ENCODE measurements around the gene MAP3K19.
"Not testable (repeated sequence)": the region's sequence is repeated elsewhere in the genome, so short reads cannot be mapped to it uniquely, and the experiment has no call there.

Gene MAP3K19

DNA sequence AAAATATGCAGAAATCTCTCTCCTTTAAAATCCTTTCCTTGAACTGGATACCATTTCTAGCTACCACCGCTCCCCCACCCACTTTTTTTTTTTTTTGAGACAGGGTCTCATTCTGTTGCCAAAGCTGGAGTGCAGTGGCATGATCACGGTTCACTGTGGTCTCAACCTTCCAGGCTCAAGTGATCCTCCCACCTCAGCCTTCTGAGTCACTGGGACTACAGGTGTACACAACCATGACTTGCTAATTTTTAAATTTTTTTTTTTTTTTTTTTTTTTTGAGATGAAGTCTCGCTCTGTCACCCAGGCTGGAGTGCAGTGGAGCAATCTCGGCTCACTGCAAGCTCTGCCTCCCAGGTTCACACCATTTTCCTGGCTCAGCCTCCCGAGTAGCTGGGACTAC lies 70.1 kb downstream of the MAP3K19 start:
- not testable (repeated sequence) for DNase-seq

DNA sequence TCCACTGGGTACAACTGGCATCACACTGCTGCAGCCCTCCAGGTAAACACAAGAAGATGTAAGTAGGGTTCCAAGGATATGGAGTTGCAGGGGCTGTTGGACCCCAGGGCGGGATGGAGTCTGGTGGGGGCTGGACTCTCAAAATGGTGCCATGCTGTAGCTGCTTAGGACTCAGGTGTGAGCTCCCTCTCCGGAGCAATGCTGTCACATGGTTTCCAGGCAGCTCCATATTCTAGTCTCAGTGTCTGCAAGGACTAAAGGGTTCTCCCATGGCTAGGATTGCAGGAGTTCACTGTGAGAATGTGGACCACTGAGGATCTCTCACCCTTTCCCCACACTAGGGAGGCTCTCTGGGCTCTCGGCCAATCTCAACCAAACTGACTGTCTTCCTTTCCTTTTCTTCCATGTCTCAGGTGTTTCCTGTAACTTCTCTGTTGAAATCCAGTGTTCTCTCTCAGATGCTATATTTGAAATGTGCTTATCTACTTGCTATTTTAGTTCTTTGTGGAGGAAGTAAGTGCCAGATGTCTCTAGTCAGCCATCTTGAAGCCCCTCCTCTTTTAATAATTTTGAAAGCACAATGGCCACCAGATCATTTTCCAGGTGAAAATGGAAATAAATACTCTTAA lies 71.1 kb downstream of the MAP3K19 start:
- no peak for DNase-seq

DNA sequence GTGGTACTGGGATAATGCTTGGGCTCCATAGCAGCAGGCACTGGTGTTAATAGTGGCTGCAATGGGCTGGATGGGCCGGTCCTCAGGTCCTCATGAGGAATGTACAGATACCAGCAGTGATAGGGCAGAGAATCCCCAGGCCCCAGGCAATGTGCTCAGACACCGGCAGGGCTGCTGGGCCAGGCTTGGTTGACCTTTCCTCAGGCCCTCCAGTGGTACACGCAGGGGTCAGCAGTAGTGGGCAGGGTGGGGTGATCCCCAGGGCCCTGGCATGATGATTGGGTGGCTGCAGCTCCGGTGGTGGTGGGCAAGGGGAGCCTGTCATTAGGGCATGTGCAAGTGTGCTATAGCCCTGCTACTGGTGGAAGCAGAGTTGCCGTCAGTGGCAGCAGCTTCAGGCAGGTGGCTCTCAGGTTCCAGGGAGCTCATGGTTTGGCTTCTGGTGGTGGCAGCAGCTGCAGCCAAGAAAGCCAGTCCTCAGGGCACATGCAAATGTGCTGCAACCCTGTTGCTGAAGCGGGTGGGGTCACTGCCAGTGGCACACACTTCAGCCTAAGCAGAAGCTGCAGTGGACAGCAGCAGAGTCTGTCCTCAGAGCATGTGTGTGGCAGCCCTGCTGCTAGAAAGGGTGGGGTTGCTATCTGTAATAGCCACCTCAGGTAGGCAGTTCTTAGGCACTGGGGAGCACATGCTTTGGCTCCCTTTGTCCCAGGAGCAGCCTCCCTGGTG lies 71.8 kb downstream of the MAP3K19 start:
- no peak for DNase-seq

DNA sequence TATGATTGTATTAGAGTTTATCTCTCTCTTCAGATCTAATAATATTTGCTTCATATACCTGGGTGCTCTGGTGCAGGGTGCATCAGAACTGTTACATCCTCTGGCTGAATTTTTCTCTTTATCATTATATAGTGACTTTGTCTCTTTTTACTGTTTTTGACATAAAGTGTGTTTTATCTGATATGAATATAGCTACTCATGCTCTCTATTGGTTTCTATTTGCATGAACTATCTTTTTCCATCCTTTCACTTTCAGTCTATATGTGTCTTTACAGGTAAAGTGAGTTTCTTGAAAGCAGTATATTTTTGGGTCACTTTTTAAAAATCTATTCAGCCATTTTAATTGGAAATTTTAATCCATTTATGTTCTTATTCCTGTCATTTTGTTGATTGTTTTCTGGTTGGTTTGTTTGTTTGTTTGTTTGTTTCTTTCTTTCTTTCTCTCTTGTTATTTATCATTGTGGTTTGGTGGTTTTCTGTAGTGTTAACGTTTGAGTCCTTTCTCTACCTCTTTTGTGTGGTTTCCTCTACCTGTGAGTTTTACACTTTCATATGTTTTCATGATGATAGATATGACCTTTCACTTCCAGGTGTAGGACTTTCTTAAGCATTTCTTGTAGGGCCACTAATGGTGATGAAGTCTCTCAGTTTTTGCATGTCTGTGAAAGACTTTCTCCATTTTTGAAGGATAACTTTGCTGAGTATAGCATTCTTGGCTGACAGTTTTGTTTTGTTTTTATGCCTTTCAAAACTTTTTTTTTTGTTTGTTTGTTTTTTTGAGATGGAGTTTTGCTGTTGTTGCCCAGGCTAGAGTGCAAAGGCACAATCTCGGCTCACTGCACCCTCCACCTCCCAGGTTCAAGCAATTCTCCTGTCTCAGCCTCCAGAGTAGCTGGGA lies 73.8 kb downstream of the MAP3K19 start:
- DNase-seq = no peak

DNA sequence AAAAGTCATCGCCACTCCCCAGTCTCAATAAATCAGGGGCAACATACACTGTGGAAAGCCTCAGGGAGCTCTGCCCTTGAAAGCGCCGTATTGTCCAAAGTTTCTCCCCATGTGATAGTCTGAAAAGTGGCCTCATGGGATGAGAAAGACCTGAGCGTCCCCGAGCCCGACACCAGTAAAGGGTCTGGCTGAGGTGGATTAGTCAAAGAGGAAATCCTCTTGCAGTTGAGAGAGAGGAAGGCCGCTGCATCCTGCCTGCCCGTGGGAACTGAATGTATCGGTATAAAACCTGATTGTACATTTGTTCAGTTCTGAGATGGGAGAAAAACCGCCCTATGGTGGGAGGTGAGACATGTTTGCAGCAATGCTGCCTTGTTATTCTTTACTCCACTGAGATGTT lies 80.1 kb downstream of the MAP3K19 start:
- not testable (repeated sequence) for DNase-seq

DNA sequence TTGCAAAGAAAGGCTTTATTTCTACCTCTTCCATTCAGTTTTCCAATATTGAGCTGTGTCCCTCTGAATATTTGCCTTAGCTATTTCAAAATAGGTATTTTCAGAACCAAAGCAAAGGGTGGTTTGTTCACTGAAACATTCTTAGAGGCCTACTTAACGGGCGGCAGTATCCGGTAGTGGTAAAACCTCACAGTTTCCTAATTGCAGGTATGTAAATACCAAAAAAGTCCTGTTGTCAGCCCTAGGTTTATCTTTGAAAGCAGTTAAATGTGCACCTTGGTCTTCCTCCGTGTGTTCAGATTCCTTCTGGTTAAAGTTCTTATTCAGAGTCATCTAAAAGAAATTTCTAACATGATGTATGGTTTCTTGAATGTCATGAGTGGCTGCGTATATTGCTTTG lies 89.8 kb downstream of the MAP3K19 start:
- DNase-seq = no peak

DNA sequence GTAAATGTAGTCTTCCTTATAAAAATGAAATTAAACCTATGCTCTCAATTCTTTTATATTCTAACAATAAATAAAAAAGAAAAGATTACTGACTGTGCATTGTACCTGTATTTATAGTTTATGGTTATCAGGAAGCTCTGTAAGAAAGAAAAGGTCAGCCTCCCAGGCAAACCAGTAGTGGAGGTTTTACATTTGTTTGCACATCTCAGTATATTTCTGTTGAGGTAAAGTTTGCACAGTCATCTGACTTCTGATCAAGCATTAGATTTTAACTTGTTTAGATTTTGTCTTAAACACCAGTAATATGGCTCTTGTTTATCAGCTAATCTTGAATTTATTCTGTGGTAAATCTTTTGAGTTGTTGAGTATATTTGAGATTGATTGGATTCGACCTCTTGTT lies 91.5 kb downstream of the MAP3K19 start:
- DNase-seq = no peak

DNA sequence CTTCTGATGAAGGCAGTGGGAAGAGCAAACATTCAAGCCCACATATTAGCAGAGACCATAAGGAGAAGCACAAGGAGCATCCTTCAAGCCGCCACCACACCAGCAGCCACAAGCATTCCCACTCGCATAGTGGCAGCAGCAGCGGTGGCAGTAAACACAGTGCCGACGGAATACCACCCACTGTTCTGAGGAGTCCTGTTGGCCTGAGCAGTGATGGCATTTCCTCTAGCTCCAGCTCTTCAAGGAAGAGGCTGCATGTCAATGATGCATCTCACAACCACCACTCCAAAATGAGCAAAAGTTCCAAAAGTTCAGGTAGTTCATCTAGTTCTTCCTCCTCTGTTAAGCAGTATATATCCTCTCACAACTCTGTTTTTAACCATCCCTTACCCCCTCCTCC lies 93.2 kb downstream of the MAP3K19 start:
- no peak for DNase-seq

DNA sequence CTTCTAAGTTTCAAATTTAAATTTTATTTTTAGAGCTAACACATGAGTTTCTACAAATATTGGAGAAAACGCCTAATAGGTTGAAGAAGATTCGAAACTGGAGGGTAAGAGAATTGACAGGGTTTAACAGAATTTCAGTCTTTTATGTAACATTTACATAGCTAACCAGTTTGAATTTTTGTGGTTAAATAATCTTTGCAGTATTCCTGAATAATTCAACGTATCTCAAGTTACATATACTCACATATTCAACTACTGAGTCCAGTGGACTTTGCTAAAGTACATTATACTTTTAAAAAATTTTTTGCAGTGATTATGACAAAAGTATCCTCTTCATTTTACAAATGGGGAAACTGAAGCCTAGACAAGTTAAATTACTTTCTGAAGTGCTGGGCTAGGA lies 94.6 kb downstream of the MAP3K19 start:
- peak; percentile 5 for DNase-seq

DNA sequence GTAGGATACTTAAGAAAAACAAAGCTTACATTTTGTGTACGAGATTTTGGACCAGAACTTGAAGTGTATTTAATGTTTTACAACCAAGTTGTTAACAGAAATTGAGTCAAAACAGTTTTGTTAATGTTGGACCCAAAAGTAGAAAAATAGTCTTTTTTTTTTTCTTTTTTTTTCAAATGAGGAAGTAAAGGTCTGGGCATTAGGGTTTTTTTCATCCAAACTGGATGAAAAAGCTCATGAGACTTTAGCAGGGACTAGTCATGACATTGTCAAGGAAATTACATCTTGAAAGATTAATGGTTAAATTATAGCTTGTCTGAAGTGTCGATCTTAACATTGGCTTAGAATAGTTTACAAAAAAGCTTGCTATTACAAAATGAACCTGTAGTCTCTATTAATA lies 96.4 kb downstream of the MAP3K19 start:
- no peak for DNase-seq

DNA sequence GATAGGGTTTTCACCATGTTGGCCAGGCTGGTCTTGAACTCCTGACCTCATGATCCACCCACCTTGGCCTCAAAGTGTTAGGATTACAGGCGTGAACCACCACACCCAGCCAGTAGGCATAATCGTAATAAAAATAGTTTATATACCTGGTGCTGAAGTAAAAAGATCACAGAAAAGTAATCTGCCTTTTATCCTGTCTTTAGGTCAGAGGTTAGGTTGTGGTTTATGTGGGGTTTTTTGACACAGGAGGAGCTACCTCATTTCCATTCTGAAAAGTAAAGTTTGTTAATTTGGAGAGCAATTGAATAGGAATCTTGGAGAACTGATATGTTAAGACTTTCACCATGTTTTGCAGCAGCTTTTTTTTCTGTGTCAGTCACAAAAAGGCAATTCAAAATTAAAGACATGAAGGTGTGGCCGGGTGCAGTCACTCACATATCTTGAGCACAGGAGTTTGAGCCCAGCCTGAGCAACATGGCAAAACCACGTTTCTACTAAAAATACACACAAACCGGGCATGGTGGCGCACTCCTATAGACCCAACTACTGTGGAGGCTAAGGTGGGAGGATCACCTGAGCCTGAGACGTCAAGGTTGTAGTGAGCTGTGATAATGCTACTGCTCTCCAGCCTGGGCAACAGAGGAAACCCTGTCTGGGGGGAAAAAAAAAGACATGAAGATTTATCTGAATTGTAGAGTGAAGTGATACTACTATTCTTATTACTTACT lies 97.1 kb downstream of the MAP3K19 start:
- DNase-seq = no peak

DNA sequence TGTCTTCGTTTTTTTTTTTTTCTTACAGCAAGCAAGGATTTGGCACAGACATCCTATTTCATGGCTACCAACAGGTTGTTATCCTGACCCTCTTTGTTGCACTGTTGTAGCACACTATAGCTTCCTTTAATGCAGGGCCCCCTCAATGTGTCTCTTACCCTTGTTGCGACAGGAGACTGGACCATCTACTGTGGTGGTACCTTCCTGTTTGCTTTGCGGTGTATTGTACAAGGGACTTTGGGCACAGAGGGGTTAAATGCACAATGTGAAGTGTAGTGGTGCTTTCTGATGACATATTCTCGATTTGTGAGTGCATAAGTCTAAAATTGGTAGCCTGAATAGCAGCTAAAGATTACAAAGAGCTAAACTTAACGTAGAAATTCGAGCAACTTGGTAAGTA lies 101.2 kb downstream of the MAP3K19 start:
- no peak for DNase-seq

DNA sequence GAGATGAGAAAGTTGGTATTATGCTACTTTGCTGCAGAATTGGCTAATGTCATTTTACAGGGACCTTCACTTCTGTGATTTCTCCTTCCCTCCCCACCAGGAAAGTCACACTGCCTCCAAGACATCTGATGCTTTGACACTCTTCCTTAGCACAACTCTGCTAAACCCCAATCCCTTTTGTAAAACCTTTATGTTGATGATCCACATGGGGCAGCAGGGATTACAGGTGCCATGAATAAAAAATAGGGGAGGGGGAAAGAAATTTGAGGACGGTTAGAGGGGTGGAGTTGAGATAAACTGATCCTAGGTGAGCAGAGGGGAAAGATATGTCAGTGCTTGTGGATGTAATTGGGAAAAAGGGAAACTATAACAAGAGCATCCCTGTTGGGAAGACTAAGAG lies 102.3 kb downstream of the MAP3K19 start:
- no peak for DNase-seq

DNA sequence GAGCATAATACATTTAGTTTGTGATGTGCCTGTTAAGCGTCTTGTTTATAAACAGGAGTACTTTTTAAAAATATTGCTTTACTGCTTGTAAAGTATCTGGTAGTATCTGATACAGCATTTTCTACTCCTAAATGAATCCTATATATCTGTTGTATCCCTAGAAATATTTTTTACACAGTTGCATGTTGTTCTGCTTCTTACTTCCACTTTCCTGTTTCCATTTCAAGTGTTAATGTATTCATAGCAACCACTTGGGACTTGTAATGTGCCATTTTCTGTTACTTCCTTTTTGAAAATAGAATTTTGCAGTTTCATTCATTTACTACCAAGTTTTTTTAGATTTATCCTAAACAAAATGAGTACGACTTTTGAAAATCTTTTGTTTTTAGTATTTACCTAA lies 103.7 kb downstream of the MAP3K19 start:
- DNase-seq = no peak

DNA sequence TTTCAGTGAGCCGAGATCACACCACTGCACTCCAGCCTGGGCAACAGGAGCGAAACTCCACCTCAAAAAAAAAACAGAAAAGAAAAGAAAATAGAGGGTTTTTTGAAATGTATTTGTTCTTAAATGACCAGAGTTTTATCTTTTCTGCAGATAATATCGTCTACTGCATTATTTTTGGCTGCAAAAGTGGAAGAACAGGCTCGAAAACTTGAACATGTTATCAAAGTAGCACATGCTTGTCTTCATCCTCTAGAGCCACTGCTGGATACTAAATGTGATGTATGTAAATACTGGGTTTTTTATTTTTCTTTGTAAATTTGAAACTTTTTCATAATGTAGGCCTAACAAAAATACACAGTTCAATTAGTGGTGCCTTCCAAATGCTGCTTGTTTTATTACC lies 110.6 kb downstream of the MAP3K19 start:
- DNase-seq = no peak

DNA sequence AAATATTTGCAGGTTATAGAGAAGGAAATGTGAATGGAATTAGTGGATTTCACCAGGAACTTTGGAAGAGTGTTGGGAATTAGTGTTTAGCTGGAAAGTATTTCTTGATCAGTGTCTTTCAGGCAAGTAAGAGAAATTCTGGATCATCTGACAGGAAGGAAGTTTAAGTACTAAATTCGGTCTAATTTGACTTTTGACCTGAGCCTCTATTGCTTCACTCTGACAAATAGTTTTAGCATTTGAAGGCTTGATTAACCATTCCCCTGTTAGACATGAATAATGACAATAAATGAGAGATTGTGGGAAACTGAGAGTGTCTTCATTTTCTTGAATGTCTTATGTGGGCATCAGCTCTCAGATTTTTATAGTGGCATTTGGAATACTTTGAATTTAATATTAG lies 112.6 kb downstream of the MAP3K19 start:
- DNase-seq = no peak

DNA sequence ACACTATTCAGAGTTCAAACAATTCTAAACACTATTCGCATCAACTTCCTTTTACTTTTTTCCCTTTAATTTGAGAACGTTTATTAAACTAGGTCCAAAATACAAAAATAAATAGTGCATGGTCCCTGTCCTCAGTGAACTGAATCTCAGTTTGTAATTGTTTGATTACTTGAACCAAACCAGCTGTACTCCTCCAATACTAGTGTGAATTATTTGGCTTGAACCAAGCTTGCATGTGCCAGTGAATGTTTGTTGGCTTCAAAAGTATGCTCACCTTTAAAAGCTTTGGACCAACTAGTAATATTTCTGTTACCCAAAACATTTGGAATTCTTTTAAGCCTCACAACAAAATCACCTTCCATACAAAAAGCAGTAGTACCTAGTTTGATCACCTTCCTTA lies 113.1 kb downstream of the MAP3K19 start:
- DNase-seq = no peak

DNA sequence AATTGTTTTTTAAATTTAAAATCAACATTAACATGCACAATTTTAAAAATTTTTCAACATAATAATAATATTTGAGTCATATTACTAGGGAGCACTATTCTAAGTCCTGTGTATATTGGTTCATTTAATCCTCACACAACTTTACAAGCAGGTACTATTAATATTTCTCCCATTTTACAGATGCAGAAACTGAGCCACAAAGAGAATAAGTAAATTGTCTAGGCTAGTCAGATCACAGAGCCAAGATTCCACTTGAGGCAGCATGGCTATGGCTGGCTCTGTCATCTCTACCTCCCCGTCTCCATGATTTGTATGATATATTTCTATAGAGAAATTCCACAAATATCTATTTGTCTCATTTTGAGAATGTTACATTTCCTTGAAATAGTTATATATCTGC lies 113.5 kb downstream of the MAP3K19 start:
- no peak for DNase-seq

DNA sequence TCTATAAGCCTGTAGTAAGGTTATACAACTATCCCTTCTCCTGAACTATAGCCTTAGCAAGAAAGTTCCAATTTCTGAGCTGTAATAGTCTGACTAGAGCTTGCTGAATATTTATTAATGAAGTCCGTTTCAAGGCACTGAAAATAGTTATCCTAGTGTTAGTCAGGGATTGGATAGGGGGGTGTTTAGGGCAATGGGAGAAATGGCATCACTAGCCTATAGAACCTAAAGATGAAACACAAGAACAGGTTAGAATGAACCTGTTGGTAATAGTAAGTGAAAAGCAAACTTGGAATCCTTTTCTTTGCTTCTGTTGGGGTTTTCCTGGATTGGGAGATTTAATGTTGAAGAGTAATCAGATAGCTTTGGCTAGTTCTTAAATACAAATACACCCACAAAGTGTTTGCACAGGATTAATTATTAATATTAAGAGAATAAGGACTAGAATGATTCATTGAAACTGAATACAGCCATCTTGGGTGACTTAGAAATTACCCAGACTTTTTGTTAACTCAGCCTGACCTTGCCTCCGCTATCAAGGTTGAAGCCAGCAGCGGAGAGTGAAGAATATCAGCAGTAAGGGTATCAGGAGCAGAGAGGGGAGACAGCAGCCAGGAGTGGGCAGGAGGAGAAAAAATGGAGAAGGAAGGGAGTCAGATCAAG lies 114.3 kb downstream of the MAP3K19 start:
- no peak for DNase-seq

DNA sequence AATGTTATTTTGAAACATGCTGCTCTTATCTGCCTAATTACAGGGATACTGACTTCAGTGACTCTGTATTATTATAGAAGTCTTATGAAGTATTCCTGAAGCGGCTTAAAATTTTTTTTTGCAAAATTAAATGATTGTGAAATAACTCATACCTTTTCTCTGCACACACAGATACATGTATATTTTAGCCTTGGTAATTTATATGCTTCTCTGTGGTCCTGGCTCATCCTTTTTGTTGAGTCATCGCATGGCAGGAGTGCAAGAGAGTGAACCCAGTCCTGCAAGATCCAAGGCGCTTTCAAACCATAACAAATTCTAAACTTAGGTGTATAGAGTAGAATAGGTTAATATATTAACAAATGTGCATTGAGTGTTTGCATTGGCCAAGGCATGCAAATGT lies 120.1 kb downstream of the MAP3K19 start:
- peak; percentile 44 for DNase-seq

DNA sequence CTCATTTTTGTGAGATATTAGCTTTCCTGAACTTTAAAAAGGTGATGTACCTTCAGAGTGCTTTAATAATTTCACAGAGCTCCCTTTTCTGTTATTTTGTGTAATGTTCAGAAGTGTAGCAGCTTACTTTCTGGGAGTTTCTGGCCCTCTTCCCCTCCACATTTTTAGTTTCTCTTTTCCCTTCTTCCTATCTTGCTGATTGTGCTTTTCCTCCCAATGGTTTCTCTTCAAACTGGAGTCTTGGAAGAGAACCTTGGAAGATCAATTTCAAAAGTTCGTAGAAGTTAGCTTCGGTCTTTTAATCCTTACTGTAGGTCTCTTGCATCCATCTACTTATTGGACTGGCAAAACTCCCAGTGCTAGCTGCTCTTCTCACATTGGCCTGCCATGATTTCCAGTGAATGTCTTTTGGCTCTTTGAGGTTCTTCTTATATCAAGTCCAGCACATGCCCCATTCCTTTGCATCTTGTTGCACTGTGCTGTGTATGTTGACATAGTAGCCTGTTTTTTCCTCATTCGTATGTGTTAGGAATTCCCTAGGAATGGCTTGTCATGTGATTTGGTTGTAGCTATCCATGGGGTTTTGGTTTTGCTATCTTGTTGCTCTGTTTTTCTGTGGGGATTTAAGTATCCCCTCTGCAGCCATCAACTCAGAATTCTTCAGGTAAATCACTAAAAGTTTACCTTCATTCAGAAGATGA lies 120.9 kb downstream of the MAP3K19 start:
- DNase-seq = peak; percentile 6

DNA sequence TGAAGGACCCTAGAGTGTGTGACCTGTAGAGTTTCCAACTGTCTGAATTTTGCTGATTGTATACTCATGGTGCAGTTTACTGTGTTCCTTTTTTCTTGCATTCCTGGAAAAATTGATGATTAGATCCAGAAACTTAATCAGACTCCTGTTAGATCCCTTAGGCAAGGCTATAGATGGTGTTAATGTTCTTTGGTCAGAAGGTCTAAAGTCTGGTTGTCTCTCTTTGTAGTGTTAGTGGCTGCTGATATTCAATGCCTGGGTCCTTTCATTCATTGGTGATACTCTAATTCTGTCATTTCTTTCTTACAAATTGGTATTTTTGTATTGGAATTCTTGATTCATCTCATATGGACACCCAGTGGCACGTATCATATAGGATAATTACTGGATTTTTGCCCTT lies 122.3 kb downstream of the MAP3K19 start:
- no peak for DNase-seq
